Liver (tissue), 3 donors: Measurements from ENCODE around the gene CPSF4L.

Source experiments
- CTCF ChIP-seq: fragments of 150-350 bp; IDR thresholded peaks from 2 replicates; pipeline ENCODE4 v1.5.1; 2017; ENCODE audit warnings: improper control_type of control experiment, low read depth, low read length; ENCODE audit not compliant: missing input control
- GABPA ChIP-seq, 2 donors: IDR thresholded peaks in 1 of 2; conservative IDR thresholded peaks in 1 of 2; 2 replicates each; pipeline ENCODE4 v1.6.1; 2016; ENCODE audit warnings: antibody characterized with exemption in 2 of 2, mild to moderate bottlenecking in 1 of 2, moderate library complexity in 1 of 2
- SP1 ChIP-seq: IDR thresholded peaks from 2 replicates; pipeline ENCODE4 v1.6.1; 2018; ENCODE audit warnings: antibody characterized with exemption, mild to moderate bottlenecking
- YY1 ChIP-seq: IDR thresholded peaks from 2 replicates; pipeline ENCODE4 v1.6.1; 2016; ENCODE audit warnings: antibody characterized with exemption, mild to moderate bottlenecking
- donor health status: healthy.
- donor health status: healthy.

- no peak for TF ChIP-seq CTCF
- TF ChIP-seq GABPA (IDR thresholded peaks at IDR 0.05 in 1 of 2, conservative IDR thresholded peaks at IDR 0.05 in 1 of 2), result no peak
- TF ChIP-seq SP1, result peak; percentile 91
- peak; percentile 86 for TF ChIP-seq YY1
Measured at GRCh38 chr17:73288534-73289302, 27.0 kb upstream of the CPSF4L start.
